Raji (cell line): Measurements from ENCODE around the gene DHRS7B.

Experiments used
- POLR2A ChIP-seq: IDR thresholded peaks from 2 replicates; pipeline ENCODE4 v1.6.1; 2011; ENCODE audit warnings: low read depth, low read length, control low read depth; ENCODE audit not compliant: insufficient read depth

The DHRS7B gene, protein sequence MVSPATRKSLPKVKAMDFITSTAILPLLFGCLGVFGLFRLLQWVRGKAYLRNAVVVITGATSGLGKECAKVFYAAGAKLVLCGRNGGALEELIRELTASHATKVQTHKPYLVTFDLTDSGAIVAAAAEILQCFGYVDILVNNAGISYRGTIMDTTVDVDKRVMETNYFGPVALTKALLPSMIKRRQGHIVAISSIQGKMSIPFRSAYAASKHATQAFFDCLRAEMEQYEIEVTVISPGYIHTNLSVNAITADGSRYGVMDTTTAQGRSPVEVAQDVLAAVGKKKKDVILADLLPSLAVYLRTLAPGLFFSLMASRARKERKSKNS

GRCh38 chr17:21126645-21127508 is at the start of gene DHRS7B:
TSS of gene DHRS7B (plus strand) at chr17:21126964. CDS start at chr17:21126972, 8 bp downstream.
- peak; percentile 90 for TF ChIP-seq POLR2A

DNA sequence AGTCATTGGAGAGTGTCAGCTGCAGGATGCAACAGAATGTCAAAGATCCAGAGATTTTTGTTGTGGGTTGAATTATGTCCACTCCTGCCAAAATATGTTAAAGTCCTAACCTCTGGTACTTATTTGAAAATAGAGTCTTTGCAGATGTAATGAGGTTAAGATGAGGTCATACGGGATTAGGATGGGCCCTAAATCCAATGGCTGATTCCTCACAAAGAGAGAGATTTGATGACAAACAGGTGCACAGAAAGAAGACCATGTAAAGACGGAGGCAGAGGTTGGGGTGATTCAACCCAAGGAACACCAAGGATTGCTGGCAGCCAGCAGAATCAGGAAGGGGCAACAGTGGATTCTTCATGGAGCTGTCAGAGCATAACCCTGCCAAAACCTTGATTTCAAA is 49.5 kb upstream of the DHRS7B start:
- no peak for TF ChIP-seq POLR2A

DNA sequence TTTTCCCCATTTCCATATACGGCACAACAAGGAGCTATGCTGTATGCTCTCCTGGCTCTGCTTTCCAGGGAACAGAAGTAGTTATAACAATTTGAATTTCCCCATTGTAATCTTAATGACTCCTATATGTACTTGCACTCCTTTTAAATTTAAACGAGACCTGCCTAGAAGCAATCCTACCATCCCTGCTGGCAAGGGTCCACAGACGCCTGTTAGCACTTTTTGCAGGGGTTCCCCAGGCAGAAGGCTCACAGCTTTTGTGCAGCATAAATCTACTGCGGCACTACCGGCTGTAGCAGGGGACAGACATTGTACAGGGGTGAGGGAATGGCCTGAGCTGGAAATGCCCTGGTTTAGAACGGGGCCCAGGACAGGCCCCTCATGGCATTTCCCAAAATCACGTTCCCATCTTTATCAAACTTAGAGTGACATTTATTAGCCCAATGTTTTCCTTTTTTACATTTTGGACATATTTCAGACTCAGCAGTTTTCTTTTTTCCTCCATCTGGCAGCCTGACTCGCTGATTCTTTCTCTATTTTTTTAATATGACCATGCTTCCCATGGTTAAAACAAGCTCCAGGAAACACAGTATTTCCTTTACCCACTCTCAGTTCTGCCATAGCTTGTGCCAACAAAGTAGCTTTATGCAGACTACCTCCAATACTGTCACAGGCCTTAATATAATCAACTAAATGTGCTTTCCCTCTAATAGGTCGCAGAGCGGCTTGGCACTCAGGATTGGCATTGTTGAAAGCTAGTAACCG is 48.6 kb upstream of the DHRS7B start:
- TF ChIP-seq POLR2A = no peak

DNA sequence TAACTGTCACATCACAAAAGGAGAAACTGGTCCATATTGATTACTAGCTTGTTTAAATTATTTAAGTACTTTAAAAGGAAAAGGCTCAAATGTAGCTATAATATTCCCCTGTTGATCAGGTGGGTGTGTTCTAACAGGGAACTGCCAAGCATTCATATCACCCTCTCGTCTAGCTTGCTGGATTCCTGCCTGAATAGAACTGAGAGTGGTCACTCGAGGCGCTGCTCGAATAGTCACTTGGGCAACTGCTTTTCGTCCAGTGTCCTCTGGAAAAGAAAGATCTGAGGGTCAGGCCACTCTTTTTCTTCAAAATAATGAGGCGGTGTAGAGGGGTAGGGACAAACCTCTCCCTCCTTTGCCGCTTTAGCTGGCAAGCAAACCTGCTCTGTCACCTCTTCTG is 47.6 kb upstream of the DHRS7B start:
- no peak for TF ChIP-seq POLR2A

- TF ChIP-seq POLR2A = no peak
These were observed 44.7 kb upstream of the DHRS7B start for GRCh38 chr17:21082001-21082436.

GRCh38 chr17:21085707-21086106 is 41.1 kb upstream of the DHRS7B start:
- TF ChIP-seq POLR2A = no peak

GRCh38 chr17:21089145-21089544 is 37.6 kb upstream of the DHRS7B start:
- TF ChIP-seq POLR2A = no peak

- no peak for TF ChIP-seq POLR2A
These were observed 36.5 kb upstream of the DHRS7B start for GRCh38 chr17:21089933-21090901.

DNA sequence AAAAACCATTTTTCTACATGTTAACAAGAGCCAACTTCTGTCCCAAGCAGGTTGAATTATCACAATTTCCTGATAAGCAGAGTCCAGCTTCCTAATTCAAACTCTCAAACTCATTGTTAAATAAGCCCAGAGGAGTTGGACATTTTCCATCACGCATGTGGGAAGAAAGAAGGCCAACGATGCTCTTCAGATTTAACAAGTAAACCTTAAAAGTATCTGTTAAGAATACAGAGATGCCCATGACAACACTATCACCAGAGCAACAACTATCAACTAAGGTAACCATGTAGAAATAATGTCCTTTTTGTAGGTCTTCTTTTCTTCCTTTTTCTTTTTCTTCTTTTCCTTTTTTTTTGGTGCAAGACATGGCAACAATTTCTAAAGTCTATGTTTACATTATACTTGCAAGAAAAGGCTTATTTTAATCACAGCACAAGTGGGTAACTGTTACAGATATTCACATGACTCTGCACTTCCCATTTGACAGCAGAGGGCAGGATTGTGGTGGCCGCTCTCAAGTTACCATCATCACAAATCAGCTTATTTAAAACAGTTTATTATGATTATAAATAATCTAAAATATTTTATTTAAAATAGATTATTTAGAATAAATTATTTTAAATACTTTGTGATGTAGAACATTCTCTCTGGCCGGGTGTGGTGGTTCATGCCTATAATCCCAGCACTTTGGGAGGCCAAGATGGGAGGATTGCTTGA is 35.7 kb upstream of the DHRS7B start:
- TF ChIP-seq POLR2A = no peak

DNA sequence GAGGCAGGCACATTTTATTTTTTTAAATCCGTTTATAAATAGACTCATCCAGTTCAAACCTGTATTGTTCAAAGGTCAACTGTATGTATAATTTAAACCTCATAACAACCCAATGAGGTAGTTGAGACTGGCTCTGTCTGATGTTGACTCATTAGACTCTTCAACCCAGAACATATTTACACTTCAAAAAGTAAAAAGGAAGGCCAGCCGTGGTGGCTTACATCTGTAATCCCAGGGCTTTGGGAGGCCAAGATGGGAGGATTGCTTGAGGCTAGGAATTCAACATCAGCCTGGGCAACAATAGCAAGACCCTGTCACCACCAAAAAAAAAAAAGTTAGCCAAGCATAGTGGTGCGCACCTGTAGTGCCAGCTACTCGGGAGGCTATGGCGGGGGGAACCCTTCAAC is 32.5 kb upstream of the DHRS7B start:
- no peak for TF ChIP-seq POLR2A

- no peak for TF ChIP-seq POLR2A
These were observed 31.0 kb upstream of the DHRS7B start for GRCh38 chr17:21095735-21096134.

GRCh38 chr17:21096874-21097273 is 29.9 kb upstream of the DHRS7B start:
- no peak for TF ChIP-seq POLR2A

- peak; percentile 58 for TF ChIP-seq POLR2A
These were observed 27.7 kb upstream of the DHRS7B start for GRCh38 chr17:21098934-21099689.
